DOHH2 (cell line): ENCODE data around the gene SEC16A.

Source experiments
- H3F3A ChIP-seq: fragments of 200-600 bp; sonication (generic), shearing (Covaris generic); 2 replicates; pipeline ENCODE4 v1.6.0; 2016; ENCODE audit warnings: antibody characterized with exemption, mild to moderate bottlenecking; ENCODE audit not compliant: control insufficient read depth, insufficient read depth
- H3K27ac ChIP-seq: fragments of 200-600 bp; sonication (generic); 2 replicates; pipeline ENCODE4 v1.5.1; 2014; ENCODE audit warnings: low read depth, mild to moderate bottlenecking, low read length, moderate library complexity
- H3K27me3 ChIP-seq: fragments of 200-600 bp; sonication (generic); 2 replicates; pipeline ENCODE4 v1.6.1; 2014; ENCODE audit warnings: mild to moderate bottlenecking, low read length, mixed read lengths; ENCODE audit not compliant: control insufficient read depth
- H3K36me3 ChIP-seq: fragments of 200-600 bp; sonication (generic); 2 replicates; pipeline ENCODE4 v1.6.1; 2014; ENCODE audit warnings: mild to moderate bottlenecking, low read length, moderate library complexity, mixed read lengths; ENCODE audit not compliant: control insufficient read depth
- H3K4me1 ChIP-seq: fragments of 200-600 bp; sonication (generic); 2 replicates; pipeline ENCODE4 v1.6.1; 2014; ENCODE audit warnings: mild to moderate bottlenecking, low read length, mixed read lengths; ENCODE audit not compliant: control insufficient read depth
- H3K4me2 ChIP-seq: fragments of 200-600 bp; sonication (generic); 2 replicates; pipeline ENCODE4 v1.6.0; 2014; ENCODE audit warnings: mild to moderate bottlenecking, low read length, moderate library complexity
- H3K4me3 ChIP-seq: fragments of 200-600 bp; sonication (generic); 2 replicates; pipeline ENCODE4 v1.5.1; 2014; ENCODE audit warnings: mild to moderate bottlenecking, low read length, mixed read lengths
- H3K79me2 ChIP-seq: fragments of 200-600 bp; sonication (generic); 2 replicates; pipeline ENCODE4 v1.6.1; 2014; ENCODE audit warnings: mild to moderate bottlenecking, low read length, mixed read lengths; ENCODE audit not compliant: control insufficient read depth
- H3K9me2 ChIP-seq: fragments of 200-600 bp; sonication (generic); replicated peaks from 2 replicates; pipeline ENCODE4 v1.6.1; 2014; ENCODE audit warnings: mild to moderate bottlenecking, low read length, mixed read lengths; ENCODE audit not compliant: control insufficient read depth
- H3K9me3 ChIP-seq: fragments of 200-600 bp; sonication (generic); 2 replicates; pipeline ENCODE4 v1.6.1; 2014; ENCODE audit warnings: antibody characterized with exemption, low read length, mixed read lengths; ENCODE audit not compliant: control insufficient read depth, insufficient read depth
- H4K20me1 ChIP-seq: fragments of 200-600 bp; sonication (generic); 2 replicates; pipeline ENCODE4 v1.6.0; 2014; ENCODE audit warnings: low read depth, mild to moderate bottlenecking, antibody characterized with exemption, low read length, moderate library complexity; ENCODE audit not compliant: control insufficient read depth, insufficient read depth
- CTCF ChIP-seq: fragments of 200-600 bp; sonication (generic); IDR thresholded peaks from one replicate; pipeline ENCODE4 v1.5.1; 2014; ENCODE audit warnings: antibody characterized with exemption, mild to moderate bottlenecking, low read depth, low read length; ENCODE audit not compliant: poor library complexity, severe bottlenecking
- EZH2phosphoT487 ChIP-seq: fragments of 200-600 bp; sonication (generic); IDR thresholded peaks from 2 replicates; pipeline ENCODE4 v1.6.1; 2017; ENCODE audit warnings: borderline replicate concordance, mild to moderate bottlenecking, antibody characterized with exemption, low read length, moderate library complexity, mixed read lengths

The SEC16A gene

GRCh38 chr9:136518623-136519022, 35.8 kb upstream of the SEC16A start:
- H3K79me2 ChIP-seq, result no peaks in the 10 kb centered on the region
- no peaks in the 10 kb centered on the region for H4K20me1 ChIP-seq
- peaks cover 23% of the 10 kb centered on the region; the same call in 1 of the 2 replicates for H3K36me3 ChIP-seq
- TF ChIP-seq EZH2phosphoT487 (no peak), CTCF (no peak)
- no peak overlapping the region for H3K4me3 ChIP-seq
- no peaks in the 10 kb centered on the region for H3K9me2 ChIP-seq
- no peaks in the 10 kb centered on the region for H3K9me3 ChIP-seq
- no peaks in the 10 kb centered on the region for H3F3A ChIP-seq
- H3K4me1 ChIP-seq, result no peaks in the 10 kb centered on the region
- H3K4me2 ChIP-seq, result no peak overlapping the region
- H3K27me3 ChIP-seq, result no peaks in the 10 kb centered on the region
- H3K27ac ChIP-seq, result no peak overlapping the region

- H3F3A ChIP-seq, result no peaks in the 10 kb centered on the region
- no peak overlapping the region for H3K4me3 ChIP-seq
- TF ChIP-seq CTCF, result no peak
- TF ChIP-seq EZH2phosphoT487, result no peak
- H3K9me2 ChIP-seq, result no peaks in the 10 kb centered on the region
- H3K4me2 ChIP-seq, result no peak overlapping the region
- no peaks in the 10 kb centered on the region for H3K9me3 ChIP-seq
- H3K79me2 ChIP-seq, result no peaks in the 10 kb centered on the region
- H4K20me1 ChIP-seq, result no peaks in the 10 kb centered on the region
- H3K36me3 ChIP-seq, result peaks cover 29% of the 10 kb centered on the region
- H3K27ac ChIP-seq, result no peak overlapping the region
- no peaks in the 10 kb centered on the region for H3K27me3 ChIP-seq
- no peaks in the 10 kb centered on the region for H3K4me1 ChIP-seq
Measured at GRCh38 chr9:136517950-136518349, 35.1 kb upstream of the SEC16A start.

- Histone ChIP-seq H4K20me1 (no peaks in the 10 kb centered on the region), H3K79me2 (no peaks in the 10 kb centered on the region), H3K9me2 (no peaks in the 10 kb centered on the region), H3K27me3 (no peaks in the 10 kb centered on the region), H3K4me1 (no peaks in the 10 kb centered on the region), H3F3A (no peaks in the 10 kb centered on the region), H3K4me3 (no peak overlapping the region), H3K36me3 (peaks cover 35% of the 10 kb centered on the region), H3K27ac (no peak overlapping the region), H3K4me2 (no peak overlapping the region), H3K9me3 (no peaks in the 10 kb centered on the region)
- TF ChIP-seq EZH2phosphoT487 (no peak), CTCF (no peak)
Measured at GRCh38 chr9:136517012-136517743, 34.3 kb upstream of the SEC16A start.
